Spleen (tissue), 7 donors: ENCODE measurements around the gene GTF2A1.

Experiments used
- CTCF ChIP-seq, 11 experiments: fragments of 200-600 bp in 7 of 11; fragments of 450-650 bp in 4 of 11; sonication (generic) in 4 of 11; IDR thresholded peaks in 8 of 11; conservative IDR thresholded peaks in 3 of 11; 1 replicate in 7 of 11; 2 replicates in 4 of 11; pipeline versions ENCODE4 v1.4.0 to v1.8.0; 2016 to 2021; ENCODE audit warnings: antibody characterized with exemption in 11 of 11, inconsistent platforms in 4 of 11, mild to moderate bottlenecking in 1 of 11
- POLR2A ChIP-seq, 3 donors: fragments of 450-650 bp; IDR thresholded peaks; one replicate each; pipeline ENCODE4 v1.5.1; 2017; ENCODE audit warnings: antibody characterized with exemption in 3 of 3, mild to moderate bottlenecking in 1 of 3
- donor health status: DM: no; HTN: no; CAD: no; lungs with moderate emphysema.
- donor health status: DM: no; HTN: no; CAD: no.
- donor health status: DM: no; HTN: no; CAD: no.

- TF ChIP-seq CTCF (IDR thresholded peaks at IDR 0.05 in 8 of 11, conservative IDR thresholded peaks at IDR 0.05 in 3 of 11) (no peak), POLR2A (IDR thresholded peaks at IDR 0.05) (no peak)
Observed at GRCh38 chr14:81161749-81162148, 59.0 kb downstream of the GTF2A1 start.
